Colonic mucosa (tissue), 4 donors: ENCODE results near the gene COPG2. TPM values are rescaled to one million over a fixed set of nuclear protein-coding genes. Genes with fewer than 3 reads are reported as not detected.

Experiments used
- DNase-seq: peaks from one replicate; pipeline ENCODE4 v3.0.0-alpha.2; 2020
- H3K27ac ChIP-seq: fragments of 200-600 bp; one replicate; pipeline ENCODE4 v1.8.0; 2021
- H3K27me3 ChIP-seq: fragments of 200-600 bp; one replicate; pipeline ENCODE4 v1.8.0; 2021
- H3K36me3 ChIP-seq: fragments of 200-600 bp; one replicate; pipeline ENCODE4 v1.8.0; 2021
- H3K4me1 ChIP-seq: fragments of 200-600 bp; one replicate; pipeline ENCODE4 v1.8.0; 2021; ENCODE audit warnings: mild to moderate bottlenecking
- H3K4me3 ChIP-seq: fragments of 200-600 bp; one replicate; pipeline ENCODE4 v1.8.0; 2021
- H3K9ac ChIP-seq, 2 donors: one replicate each; pipeline ENCODE4 v1.7.0; 2013; ENCODE audit warnings: control low read depth in 2 of 2, low read depth in 2 of 2, low read length in 2 of 2
- H3K9me3 ChIP-seq: fragments of 200-600 bp; one replicate; pipeline ENCODE4 v1.8.0; 2021
- intact Hi-C: fragments of 100-400 bp; cut with DNase I; formaldehyde crosslinking; loops from one replicate; pipeline ENCODE4 v1.14.1; 2022
- total RNA-seq, 2 donors: library from RNA; stranded (reverse); fragmentation: NEBNext Ultra II Directional in 1 of 2; extraction: Animal tissue kit (Norgen Biotek cat#: 25700) in 1 of 2; gene quantifications; one replicate each; pipeline ENCODE4 v1.2.1, GENCODE V29; 2021
- TF ChIP-seq, protein P1 (sequence below): fragments of 200-600 bp; IDR thresholded peaks from one replicate; pipeline ENCODE4 v1.8.0; 2022; ENCODE audit warnings: antibody characterized with exemption, mild to moderate bottlenecking
- donor health status: healthy.
- donor health status: DM: no; HTN: no; CAD: no.
- donor health status: DM: no; HTN: no; CAD: no.

Gene COPG2
- total RNA-seq, 2 donors from 2014 or later: 19.1 to 24.2 TPM

DNA sequence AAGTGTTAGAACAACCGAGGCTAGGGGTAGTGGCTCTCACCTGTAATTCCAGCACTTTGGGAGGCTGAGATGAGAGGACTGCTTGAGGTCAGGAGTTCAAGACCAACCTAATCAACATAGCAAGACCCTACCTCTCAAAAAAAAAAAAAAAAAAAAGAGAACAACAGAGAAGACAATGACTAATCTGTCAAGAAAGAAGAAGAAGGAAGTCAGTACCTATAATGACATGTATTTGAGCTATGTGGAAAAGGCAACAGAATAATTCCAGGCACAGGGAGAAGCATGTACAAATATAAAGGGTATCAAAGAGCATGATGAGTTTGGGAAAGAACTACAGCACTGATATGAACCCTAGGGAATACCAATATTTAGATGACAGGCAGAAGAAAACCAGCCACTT lies 27.5 kb downstream of the COPG2 start:
- no peak overlapping the region for H3K27ac ChIP-seq
- H3K9ac ChIP-seq: no peak overlapping the region
- intact Hi-C loops: no loop called here
- DNase-seq: no peak
- no peaks in the 10 kb centered on the region for H3K36me3 ChIP-seq
- H3K4me1 ChIP-seq: no peaks in the 10 kb centered on the region
- TF ChIP-seq, protein P1, sequence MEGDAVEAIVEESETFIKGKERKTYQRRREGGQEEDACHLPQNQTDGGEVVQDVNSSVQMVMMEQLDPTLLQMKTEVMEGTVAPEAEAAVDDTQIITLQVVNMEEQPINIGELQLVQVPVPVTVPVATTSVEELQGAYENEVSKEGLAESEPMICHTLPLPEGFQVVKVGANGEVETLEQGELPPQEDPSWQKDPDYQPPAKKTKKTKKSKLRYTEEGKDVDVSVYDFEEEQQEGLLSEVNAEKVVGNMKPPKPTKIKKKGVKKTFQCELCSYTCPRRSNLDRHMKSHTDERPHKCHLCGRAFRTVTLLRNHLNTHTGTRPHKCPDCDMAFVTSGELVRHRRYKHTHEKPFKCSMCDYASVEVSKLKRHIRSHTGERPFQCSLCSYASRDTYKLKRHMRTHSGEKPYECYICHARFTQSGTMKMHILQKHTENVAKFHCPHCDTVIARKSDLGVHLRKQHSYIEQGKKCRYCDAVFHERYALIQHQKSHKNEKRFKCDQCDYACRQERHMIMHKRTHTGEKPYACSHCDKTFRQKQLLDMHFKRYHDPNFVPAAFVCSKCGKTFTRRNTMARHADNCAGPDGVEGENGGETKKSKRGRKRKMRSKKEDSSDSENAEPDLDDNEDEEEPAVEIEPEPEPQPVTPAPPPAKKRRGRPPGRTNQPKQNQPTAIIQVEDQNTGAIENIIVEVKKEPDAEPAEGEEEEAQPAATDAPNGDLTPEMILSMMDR: no peak
- no peaks in the 10 kb centered on the region for H3K9me3 ChIP-seq
- no peaks in the 10 kb centered on the region for H3K27me3 ChIP-seq
- H3K4me3 ChIP-seq: no peak overlapping the region

DNA sequence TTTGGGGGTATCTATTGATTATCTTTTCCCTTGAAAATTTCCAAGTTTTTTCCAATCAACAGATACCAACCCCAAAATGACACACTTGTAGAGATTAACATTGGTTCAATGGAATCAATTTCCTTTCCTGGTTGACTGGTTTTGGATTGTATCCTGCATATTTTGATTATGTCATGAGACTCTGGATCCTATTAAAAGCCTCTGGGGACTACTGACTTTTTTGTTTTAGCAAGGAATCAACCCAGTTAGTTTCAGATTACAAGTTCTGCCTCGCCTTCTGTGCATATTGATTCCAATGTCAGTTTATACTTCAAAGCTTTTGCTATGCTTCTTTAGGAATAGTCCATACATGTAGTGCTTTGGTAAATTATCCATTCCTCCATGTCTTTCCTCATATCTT lies 29.2 kb downstream of the COPG2 start:
- Histone ChIP-seq H3K4me3 (no peak overlapping the region), H3K9me3 (no peaks in the 10 kb centered on the region), H3K27me3 (no peaks in the 10 kb centered on the region), H3K4me1 (no peaks in the 10 kb centered on the region), H3K9ac (no peak overlapping the region), H3K27ac (no peak overlapping the region), H3K36me3 (no peaks in the 10 kb centered on the region)
- no peak for DNase-seq
- intact Hi-C loops: no loop called here
- TF ChIP-seq, protein P1: no peak

DNA sequence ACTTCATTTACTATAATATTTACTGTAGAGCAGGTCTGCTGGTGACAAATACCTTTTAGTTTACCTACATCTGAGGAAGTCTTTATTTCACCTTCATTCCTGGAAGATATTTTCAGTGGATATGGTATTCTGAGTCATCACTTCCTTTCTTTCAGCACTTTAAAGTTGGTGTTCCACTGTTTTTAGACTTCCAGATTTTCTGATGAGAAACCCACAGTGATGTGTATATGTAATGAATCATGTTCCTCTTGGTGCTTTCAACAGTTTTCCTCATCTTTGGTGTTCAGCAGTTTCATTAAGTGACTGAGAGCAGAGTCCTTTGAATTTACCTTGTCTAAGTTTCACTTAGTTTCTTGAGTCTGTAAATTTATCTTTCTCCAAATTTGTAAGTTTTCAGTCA lies 36.4 kb downstream of the COPG2 start:
- no peak overlapping the region for H3K27ac ChIP-seq
- no peak for DNase-seq
- H3K4me1 ChIP-seq: no peaks in the 10 kb centered on the region
- no peaks in the 10 kb centered on the region for H3K36me3 ChIP-seq
- no peaks in the 10 kb centered on the region for H3K9me3 ChIP-seq
- TF ChIP-seq, protein P1: no peak
- H3K27me3 ChIP-seq: no peaks in the 10 kb centered on the region
- H3K9ac ChIP-seq: no peak overlapping the region
- intact Hi-C loops: no loop called here
- no peak overlapping the region for H3K4me3 ChIP-seq

DNA sequence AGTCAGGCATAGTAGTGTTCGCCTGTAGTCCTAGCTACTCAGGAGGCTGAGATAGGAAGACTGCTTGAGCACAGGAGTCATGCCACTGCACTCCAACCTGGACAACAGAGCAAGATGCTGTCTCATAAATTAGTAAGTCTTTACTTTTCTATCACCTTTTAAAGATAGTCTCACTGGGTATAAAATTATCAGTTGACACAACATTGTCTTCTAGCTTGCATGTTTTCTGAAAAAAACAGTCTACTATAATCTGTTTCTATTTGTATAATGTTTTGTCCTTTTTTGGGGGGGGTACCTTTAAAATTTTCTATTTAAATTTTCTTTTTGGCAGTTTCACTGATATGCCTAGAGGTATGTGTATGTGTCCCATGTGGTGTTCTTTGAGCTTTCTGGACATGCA lies 39.6 kb downstream of the COPG2 start:
- H3K27ac ChIP-seq: no peak overlapping the region
- no peak for DNase-seq
- H3K4me1 ChIP-seq: no peaks in the 10 kb centered on the region
- intact Hi-C loops: no loop called here
- TF ChIP-seq, protein P1: no peak
- no peak overlapping the region for H3K4me3 ChIP-seq
- H3K9ac ChIP-seq: no peak overlapping the region
- no peaks in the 10 kb centered on the region for H3K36me3 ChIP-seq
- H3K27me3 ChIP-seq: no peaks in the 10 kb centered on the region
- H3K9me3 ChIP-seq: no peaks in the 10 kb centered on the region

DNA sequence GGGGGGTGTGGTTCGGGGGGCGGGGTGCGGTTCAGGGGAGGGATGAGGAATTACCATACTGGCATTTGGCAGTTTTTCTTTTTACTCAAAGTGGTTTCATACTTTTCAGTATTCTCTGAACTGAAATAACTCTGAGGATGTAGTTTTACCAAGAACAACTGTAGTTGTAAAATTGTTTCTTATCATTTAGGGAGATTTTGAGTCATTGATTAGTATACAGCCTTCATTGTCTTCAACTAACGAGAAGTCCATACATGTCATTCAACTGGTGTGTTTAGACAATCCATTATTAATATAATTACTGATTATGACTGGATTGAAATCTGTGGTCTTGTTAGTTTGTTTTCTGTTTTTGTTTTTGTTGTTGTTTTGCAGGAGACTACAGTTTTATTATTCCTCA lies 40.8 kb downstream of the COPG2 start:
- TF ChIP-seq, protein P1: no peak
- Histone ChIP-seq H3K4me1 (no peaks in the 10 kb centered on the region), H3K36me3 (no peaks in the 10 kb centered on the region), H3K4me3 (no peak overlapping the region), H3K9me3 (no peaks in the 10 kb centered on the region), H3K27me3 (no peaks in the 10 kb centered on the region), H3K9ac (no peak overlapping the region), H3K27ac (no peak overlapping the region)
- intact Hi-C loops: no loop called here
- DNase-seq: no peak

DNA sequence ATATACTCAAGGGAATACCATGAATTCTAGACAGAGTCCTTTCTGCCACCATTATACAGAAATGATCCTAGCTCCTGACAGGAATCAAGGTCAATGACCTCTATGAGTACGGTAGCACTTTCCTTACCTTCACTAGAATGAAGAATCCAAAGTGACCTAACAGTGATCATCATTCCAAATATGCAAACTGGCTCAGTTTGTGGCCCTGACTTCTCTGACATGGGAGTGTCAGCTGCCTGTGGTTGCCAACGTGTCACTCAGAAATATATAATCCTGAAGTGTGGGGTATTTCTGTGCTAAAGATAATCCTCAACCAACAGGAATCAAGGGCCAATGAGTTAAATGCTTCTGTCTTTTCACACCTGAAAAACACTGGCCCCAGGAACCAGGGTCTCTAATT lies 45.7 kb downstream of the COPG2 start:
- no peaks in the 10 kb centered on the region for H3K36me3 ChIP-seq
- H3K9ac ChIP-seq: no peak overlapping the region
- H3K27me3 ChIP-seq: no peaks in the 10 kb centered on the region
- no peaks in the 10 kb centered on the region for H3K9me3 ChIP-seq
- H3K4me3 ChIP-seq: no peak overlapping the region
- no peaks in the 10 kb centered on the region for H3K4me1 ChIP-seq
- TF ChIP-seq, protein P1: no peak
- H3K27ac ChIP-seq: no peak overlapping the region
- intact Hi-C loops: no loop called here
- no peak for DNase-seq
